NCI-H2107 (cell line): ENCODE measurements around the gene TRHDE.

Experiments used
- DNase-seq: peaks from one replicate; lab custom pipeline; 2025; lab: John Stamatoyannopoulos, UW

The TRHDE gene

GRCh38 chr12:72323881-72324280 lies 51.7 kb downstream of the TRHDE start:
- DNase-seq = no peak

GRCh38 chr12:72330301-72330700 lies 58.1 kb downstream of the TRHDE start:
- DNase-seq = no peak

GRCh38 chr12:72330784-72331183 lies 58.6 kb downstream of the TRHDE start:
- no peak for DNase-seq

GRCh38 chr12:72337382-72337781 lies 65.2 kb downstream of the TRHDE start:
- no peak for DNase-seq

GRCh38 chr12:72337946-72338345 lies 65.8 kb downstream of the TRHDE start:
- no peak for DNase-seq

- no peak for DNase-seq
Measured at GRCh38 chr12:72338437-72338836, 66.3 kb downstream of the TRHDE start.

GRCh38 chr12:72346363-72346944 lies 74.3 kb downstream of the TRHDE start:
- DNase-seq = no peak

GRCh38 chr12:72349491-72349890 lies 77.3 kb downstream of the TRHDE start:
- DNase-seq = no peak

- no peak for DNase-seq
Measured at GRCh38 chr12:72359416-72359815, 87.2 kb downstream of the TRHDE start.

GRCh38 chr12:72365151-72365550 lies 93.0 kb downstream of the TRHDE start:
- DNase-seq = no peak

- no peak for DNase-seq
Measured at GRCh38 chr12:72366255-72366654, 94.1 kb downstream of the TRHDE start.

GRCh38 chr12:72368298-72368697 lies 96.1 kb downstream of the TRHDE start:
- no peak for DNase-seq

GRCh38 chr12:72368719-72369422 lies 96.7 kb downstream of the TRHDE start:
- DNase-seq = no peak

- no peak for DNase-seq
Measured at GRCh38 chr12:72369423-72369959, 97.3 kb downstream of the TRHDE start.

- no peak for DNase-seq
Measured at GRCh38 chr12:72380441-72380840, 108.3 kb downstream of the TRHDE start.

GRCh38 chr12:72388322-72388721 lies 116.2 kb downstream of the TRHDE start:
- DNase-seq = no peak

- DNase-seq = no peak
Measured at GRCh38 chr12:72390146-72390545, 118.0 kb downstream of the TRHDE start.

- no peak for DNase-seq
Measured at GRCh38 chr12:72406111-72406510, 133.9 kb downstream of the TRHDE start.

- no peak for DNase-seq
Measured at GRCh38 chr12:72432037-72432604, 160.0 kb downstream of the TRHDE start.

GRCh38 chr12:72433298-72433697 lies 161.1 kb downstream of the TRHDE start:
- no peak for DNase-seq

- DNase-seq = no peak
Measured at GRCh38 chr12:72434999-72435398, 162.8 kb downstream of the TRHDE start.

GRCh38 chr12:72442217-72442616 lies 170.0 kb downstream of the TRHDE start:
- no peak for DNase-seq

GRCh38 chr12:72444125-72444524 lies 172.0 kb downstream of the TRHDE start:
- no peak for DNase-seq
